ENCODE measurements around the gene RPL36. TPM values are rescaled to one million over a fixed set of nuclear protein-coding genes. Genes with fewer than 3 reads are reported as not detected.

Gene RPL36
- polyA plus RNA-seq, 4 donors: 484 to 769 (median 619) TPM

Other genes starting within 250 kb of the RPL36 start
- not detected for gene ZNRF4, start 234.9 kb upstream of the RPL36 start, polyA plus RNA-seq (ENCODE audit: insufficient read length in 4 of 4)
- gene TINCR, start 122.3 kb upstream of the RPL36 start, polyA plus RNA-seq (ENCODE audit: insufficient read length in 4 of 4): 1 to 10 TPM in 2 of 4 donors, under 1 TPM in 2; 0.09 to 1.3 (median 1.1) TPM
- gene SAFB2, start 67.5 kb upstream of the RPL36 start, polyA plus RNA-seq (ENCODE audit: insufficient read length in 4 of 4): 100 to 1,000 TPM in 1 of 4 donors, 10 to 100 TPM in 3; 53.4 to 119 (median 73.4) TPM
- gene SAFB, start 67.2 kb upstream of the RPL36 start, polyA plus RNA-seq (ENCODE audit: insufficient read length in 4 of 4): 100 to 1,000 TPM; 111 to 190 (median 171) TPM
- gene MICOS13, start 9.8 kb upstream of the RPL36 start, polyA plus RNA-seq (ENCODE audit: insufficient read length in 4 of 4): 10 to 100 TPM; 29.7 to 63.3 (median 35.6) TPM
- 10 to 100 TPM in 1 of 4 donors, 1 to 10 TPM in 3; 7.3 to 17.4 (median 8.8) TPM for gene HSD11B1L, start 9.3 kb upstream of the RPL36 start, polyA plus RNA-seq (ENCODE audit: insufficient read length in 4 of 4)
- gene LONP1, start 29.9 kb downstream of the RPL36 start, polyA plus RNA-seq (ENCODE audit: insufficient read length in 4 of 4): 10 to 100 TPM; 33.0 to 61.4 (median 45.0) TPM
- gene CATSPERD, start 30.3 kb downstream of the RPL36 start, polyA plus RNA-seq (ENCODE audit: insufficient read length in 4 of 4): not detected
- gene PRR22, start 94.5 kb downstream of the RPL36 start, polyA plus RNA-seq (ENCODE audit: insufficient read length in 4 of 4): 1 to 10 TPM; 1.7 to 4.4 (median 2.3) TPM
- gene DUS3L, start 100.9 kb downstream of the RPL36 start, polyA plus RNA-seq (ENCODE audit: insufficient read length in 4 of 4): 10 to 100 TPM; 16.1 to 33.3 (median 24.3) TPM
- 1 to 10 TPM in 3 of 4 donors, under 1 TPM in 1; 1.00 to 3.4 (median 2.4) TPM for gene NRTN, start 114.8 kb downstream of the RPL36 start, polyA plus RNA-seq (ENCODE audit: insufficient read length in 4 of 4)
- 10 to 100 TPM in 2 of 4 donors, 1 to 10 TPM in 1, under 1 TPM in 1; 0.25 to 12.0 (median 8.0) TPM for gene FUT6, start 149.4 kb downstream of the RPL36 start, polyA plus RNA-seq (ENCODE audit: insufficient read length in 4 of 4)
- gene FUT3, start 161.2 kb downstream of the RPL36 start, polyA plus RNA-seq (ENCODE audit: insufficient read length in 4 of 4): under 1 TPM in 3 of 4 donors, not detected in 1; 0.14 to 0.95 (median 0.55) TPM
- under 1 TPM in 2 of 4 donors, not detected in 2; 0.11 to 0.12 TPM for gene FUT5, start 180.2 kb downstream of the RPL36 start, polyA plus RNA-seq (ENCODE audit: insufficient read length in 4 of 4)
- 100 to 1,000 TPM; 129 to 208 (median 143) TPM for gene NDUFA11, start 213.5 kb downstream of the RPL36 start, polyA plus RNA-seq (ENCODE audit: insufficient read length in 4 of 4)
- 10 to 100 TPM in 1 of 4 donors, 1 to 10 TPM in 3; 3.9 to 11.1 (median 5.5) TPM for gene VMAC, start 214.6 kb downstream of the RPL36 start, polyA plus RNA-seq (ENCODE audit: insufficient read length in 4 of 4)
- 10 to 100 TPM in 3 of 4 donors, 1 to 10 TPM in 1; 7.2 to 53.8 (median 23.4) TPM for gene CAPS, start 224.0 kb downstream of the RPL36 start, polyA plus RNA-seq (ENCODE audit: insufficient read length in 4 of 4)